Ovary (tissue), 3 donors: Measurements from ENCODE around the gene UMAD1.

Source experiments
- EP300 ChIP-seq: sonication (generic); formaldehyde crosslinking; IDR thresholded peaks from one replicate; pipeline ENCODE4 v1.6.1; 2017; ENCODE audit warnings: antibody characterized with exemption
- POLR2A ChIP-seq: fragments of 450-650 bp; IDR thresholded peaks from one replicate; pipeline ENCODE4 v1.6.1; 2017; ENCODE audit warnings: antibody characterized with exemption, mild to moderate bottlenecking, moderate library complexity
- TF ChIP-seq, protein P1 (sequence below), 3 donors: fragments of 450-650 bp in 2 of 3; fragments of 200-600 bp in 1 of 3; IDR thresholded peaks; one replicate each; pipeline versions ENCODE4 v1.5.1 to v1.8.0; 2016 to 2022; ENCODE audit warnings: antibody characterized with exemption in 3 of 3, mild to moderate bottlenecking in 1 of 3
- donor health status: DM: no; HTN: no; CAD: no.

DNA sequence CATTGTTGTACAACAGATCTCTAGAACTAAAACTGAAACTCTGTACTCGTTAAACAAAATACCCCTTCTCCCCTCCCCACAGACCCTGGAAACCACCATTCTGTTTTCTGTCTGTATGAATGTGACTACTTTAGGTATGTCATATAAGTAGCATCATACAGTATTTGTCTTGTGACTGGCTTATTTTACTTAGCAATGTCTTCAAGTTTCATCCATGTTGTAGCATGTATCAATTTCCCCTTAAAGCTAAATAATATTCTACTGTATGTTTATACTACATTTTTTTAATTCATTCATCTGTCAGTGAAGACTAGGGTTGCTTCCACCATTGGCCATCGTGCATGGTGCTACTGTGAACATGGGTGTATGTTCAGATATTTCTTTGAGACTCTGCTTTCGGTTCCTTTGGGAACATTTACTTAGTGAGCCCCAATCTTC is 149.0 kb downstream of the UMAD1 start:
- no peak for TF ChIP-seq POLR2A
- TF ChIP-seq, protein P1, sequence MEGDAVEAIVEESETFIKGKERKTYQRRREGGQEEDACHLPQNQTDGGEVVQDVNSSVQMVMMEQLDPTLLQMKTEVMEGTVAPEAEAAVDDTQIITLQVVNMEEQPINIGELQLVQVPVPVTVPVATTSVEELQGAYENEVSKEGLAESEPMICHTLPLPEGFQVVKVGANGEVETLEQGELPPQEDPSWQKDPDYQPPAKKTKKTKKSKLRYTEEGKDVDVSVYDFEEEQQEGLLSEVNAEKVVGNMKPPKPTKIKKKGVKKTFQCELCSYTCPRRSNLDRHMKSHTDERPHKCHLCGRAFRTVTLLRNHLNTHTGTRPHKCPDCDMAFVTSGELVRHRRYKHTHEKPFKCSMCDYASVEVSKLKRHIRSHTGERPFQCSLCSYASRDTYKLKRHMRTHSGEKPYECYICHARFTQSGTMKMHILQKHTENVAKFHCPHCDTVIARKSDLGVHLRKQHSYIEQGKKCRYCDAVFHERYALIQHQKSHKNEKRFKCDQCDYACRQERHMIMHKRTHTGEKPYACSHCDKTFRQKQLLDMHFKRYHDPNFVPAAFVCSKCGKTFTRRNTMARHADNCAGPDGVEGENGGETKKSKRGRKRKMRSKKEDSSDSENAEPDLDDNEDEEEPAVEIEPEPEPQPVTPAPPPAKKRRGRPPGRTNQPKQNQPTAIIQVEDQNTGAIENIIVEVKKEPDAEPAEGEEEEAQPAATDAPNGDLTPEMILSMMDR (IDR thresholded peaks at IDR 0.05): no peak
- no peak for TF ChIP-seq EP300
